Gastroesophageal sphincter (tissue), 3 donors: ENCODE data around the gene ARMC12.

Source experiments
- CTCF ChIP-seq, 4 experiments: fragments of 200-600 bp in 2 of 4; fragments of 450-650 bp in 2 of 4; sonication (generic) in 1 of 4; IDR thresholded peaks; one replicate each; pipeline ENCODE4 v1.5.1; 2017 to 2019; ENCODE audit warnings: antibody characterized with exemption in 4 of 4, mild to moderate bottlenecking in 2 of 4, moderate library complexity in 2 of 4
- EP300 ChIP-seq: sonication (generic); formaldehyde crosslinking; IDR thresholded peaks from one replicate; pipeline ENCODE4 v1.6.1; 2017; ENCODE audit warnings: antibody characterized with exemption, mild to moderate bottlenecking
- POLR2A ChIP-seq, 2 donors: fragments of 450-650 bp; IDR thresholded peaks; one replicate each; pipeline ENCODE4 v1.6.1; 2017; ENCODE audit warnings: antibody characterized with exemption in 2 of 2, mild to moderate bottlenecking in 2 of 2, moderate library complexity in 1 of 2
- POLR2AphosphoS5 ChIP-seq: sonication (generic); formaldehyde crosslinking; IDR thresholded peaks from one replicate; pipeline ENCODE4 v1.6.1; 2017; ENCODE audit warnings: antibody characterized with exemption

GRCh38 chr6:35735452-35735851, 1.4 kb upstream of the ARMC12 start:
- TF ChIP-seq CTCF (IDR thresholded peaks at IDR 0.05): no peak
- TF ChIP-seq POLR2A (IDR thresholded peaks at IDR 0.05): no peak
- TF ChIP-seq POLR2AphosphoS5: no peak
- no peak for TF ChIP-seq EP300
